Neuronal stem cell (in vitro differentiated cells): ENCODE measurements around the gene CPVL.

Experiments
- DNase-seq: peaks from one replicate; pipeline ENCODE4 v3.0.0-alpha.2; 2013; ENCODE audit warnings: low spot score
- H2AFZ ChIP-seq: one replicate; pipeline ENCODE4 v1.6.1; 2013; ENCODE audit warnings: mild to moderate bottlenecking, low read length, inconsistent platforms
- H2AK5ac ChIP-seq: 2 replicates; pipeline ENCODE4 v1.6.1; 2013; ENCODE audit warnings: low read depth, mild to moderate bottlenecking, inconsistent platforms, low read length, moderate library complexity, mixed read lengths
- H2BK120ac ChIP-seq: 2 replicates; pipeline ENCODE4 v1.6.1; 2013; ENCODE audit warnings: low read depth, mild to moderate bottlenecking, inconsistent platforms, low read length, moderate library complexity, mixed read lengths
- H2BK12ac ChIP-seq: one replicate; pipeline ENCODE4 v1.6.1; 2013; ENCODE audit warnings: low read length, inconsistent platforms
- H2BK15ac ChIP-seq: 2 replicates; pipeline ENCODE4 v1.6.1; 2013; ENCODE audit warnings: mild to moderate bottlenecking, low read length, inconsistent platforms, mixed read lengths
- H2BK5ac ChIP-seq: one replicate; pipeline ENCODE4 v1.6.1; 2013; ENCODE audit warnings: inconsistent platforms, mild to moderate bottlenecking, low read length, moderate library complexity
- H3K14ac ChIP-seq: one replicate; pipeline ENCODE4 v1.6.1; 2013; ENCODE audit warnings: low read length, inconsistent platforms
- H3K18ac ChIP-seq: 2 replicates; pipeline ENCODE4 v1.6.1; 2013; ENCODE audit warnings: low read length, inconsistent platforms
- H3K23ac ChIP-seq: 2 replicates; pipeline ENCODE4 v1.6.1; 2013; ENCODE audit warnings: low read depth, mild to moderate bottlenecking, mixed read lengths, low read length, inconsistent platforms; ENCODE audit not compliant: poor library complexity
- H3K27ac ChIP-seq: replicated peaks from 3 replicates; pipeline ENCODE4 v1.5.1; 2013; ENCODE audit warnings: low read length, inconsistent platforms
- H3K27me3 ChIP-seq, 3 experiments: 2 replicates each; pipeline ENCODE4 v1.6.1; 2013; ENCODE audit warnings: low read length in 3 of 3, mild to moderate bottlenecking in 2 of 3, inconsistent platforms in 1 of 3, low read depth in 1 of 3, mixed read lengths in 1 of 3, moderate library complexity in 1 of 3; ENCODE audit not compliant: control insufficient read depth in 3 of 3, insufficient read depth in 3 of 3
- H3K36me3 ChIP-seq, 2 donors: replicated peaks in 1 of 2; 2 replicates each; pipeline ENCODE4 v1.6.1; 2013; ENCODE audit warnings: low read length in 2 of 2; ENCODE audit not compliant: control insufficient read depth in 2 of 2, insufficient read depth in 2 of 2
- H3K4ac ChIP-seq: 2 replicates; pipeline ENCODE4 v1.6.1; 2013; ENCODE audit warnings: inconsistent platforms, mild to moderate bottlenecking, low read length, moderate library complexity
- H3K4me1 ChIP-seq, 2 donors: 1 replicate in 1 of 2; 2 replicates in 1 of 2; pipeline ENCODE4 v1.6.1; 2013; ENCODE audit warnings: low read length in 2 of 2, low read depth in 1 of 2; ENCODE audit not compliant: control insufficient read depth in 2 of 2, insufficient read depth in 1 of 2
- H3K4me2 ChIP-seq: one replicate; pipeline ENCODE4 v1.6.1; 2013; ENCODE audit warnings: mild to moderate bottlenecking, low read length, inconsistent platforms; ENCODE audit not compliant: insufficient read depth, poor library complexity, severe bottlenecking
- H3K4me3 ChIP-seq, 2 donors: 2 replicates each; pipeline ENCODE4 v1.5.1; 2013; ENCODE audit warnings: low read length in 2 of 2, mild to moderate bottlenecking in 2 of 2, inconsistent platforms in 1 of 2, moderate library complexity in 1 of 2
- H3K79me1 ChIP-seq: one replicate; pipeline ENCODE4 v1.6.1; 2013; ENCODE audit warnings: low read depth, mild to moderate bottlenecking, inconsistent platforms, low read length, moderate library complexity
- H3K9ac ChIP-seq: one replicate; pipeline ENCODE4 v1.6.1; 2013; ENCODE audit warnings: mild to moderate bottlenecking, low read depth, low read length, inconsistent platforms; ENCODE audit not compliant: poor library complexity
- H3K9me3 ChIP-seq, 2 donors: replicated peaks in 1 of 2; 2 replicates each; pipeline versions ENCODE3 to v1.6.1; 2013; ENCODE audit warnings: low read length in 2 of 2, mild to moderate bottlenecking in 2 of 2, inconsistent platforms in 1 of 2, low read depth in 1 of 2, mixed read lengths in 1 of 2, moderate library complexity in 1 of 2; ENCODE audit not compliant: control insufficient read depth in 2 of 2, insufficient read depth in 1 of 2
- H4K8ac ChIP-seq: one replicate; pipeline ENCODE4 v1.6.1; 2013; ENCODE audit warnings: low read depth, mild to moderate bottlenecking, inconsistent platforms, low read length, moderate library complexity
- H4K91ac ChIP-seq: one replicate; pipeline ENCODE4 v1.6.1; 2013; ENCODE audit warnings: low read length, low read depth, mild to moderate bottlenecking, inconsistent platforms; ENCODE audit not compliant: poor library complexity
- WGBS, 2 donors: extraction: QIAGEN DNeasy Blood & Tissue Kit; methylation state at CpG; one replicate each; pipeline ENCODE4 v1.1.7; 2013; ENCODE audit warnings: missing lambda C conversion rate in 2 of 2, mixed read lengths in 1 of 2; ENCODE audit not compliant: insufficient read length in 2 of 2, insufficient replicate concordance in 1 of 2; ENCODE audit errors: extremely low coverage in 2 of 2; 5-methylcytosine and 5-hydroxymethylcytosine counted together

Gene CPVL

DNA sequence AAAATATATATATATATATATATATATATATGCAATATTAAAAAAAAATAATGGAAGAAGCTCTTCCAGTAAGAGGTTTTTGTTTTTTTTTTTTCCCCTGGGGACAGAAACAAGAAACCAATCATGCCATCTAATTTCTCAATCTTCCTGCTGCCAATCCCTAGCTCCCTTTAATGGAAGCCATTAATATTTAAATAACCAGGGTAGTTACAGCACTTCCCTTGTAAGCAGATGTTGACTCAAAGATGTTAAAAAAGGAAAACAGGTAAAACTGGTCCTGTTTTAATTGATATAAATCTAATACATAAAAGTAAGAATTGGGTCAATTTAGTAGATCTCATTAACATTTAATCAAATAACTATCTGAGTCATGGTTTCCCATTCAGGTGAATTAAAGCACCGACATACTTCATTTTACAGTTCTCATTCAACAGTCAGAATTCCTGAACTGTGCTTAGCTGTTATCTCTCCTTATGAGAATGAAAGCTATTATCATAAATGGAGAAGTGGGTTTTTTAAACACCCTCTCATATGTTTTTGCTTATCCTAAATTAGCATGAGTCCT is 22.6 kb downstream of the CPVL start:
- Histone ChIP-seq H3K14ac (no peak overlapping the region), H3K4me1 (peaks cover under 1 to 11% of the 10 kb centered on the region in 2 donors), H3K4me2 (no peak overlapping the region), H3K4me3 (no peak overlapping the region), H2BK5ac (no peak overlapping the region), H2BK15ac (no peak overlapping the region), H2AFZ (no peak overlapping the region), H3K18ac (no peak overlapping the region), H2BK12ac (no peak overlapping the region), H3K4ac (no peak overlapping the region), H3K9me3 (no peaks in the 10 kb centered on the region), H3K23ac (no peak overlapping the region), H3K36me3 (no peaks in the 10 kb centered on the region), H2BK120ac (no peak overlapping the region), H4K91ac (no peak overlapping the region), H3K9ac (no peak overlapping the region), H4K8ac (no peak overlapping the region), H2AK5ac (no peak overlapping the region), H3K27me3 (no peaks in the 10 kb centered on the region), H3K27ac (no peak overlapping the region), H3K79me1 (no peaks in the 10 kb centered on the region)
- DNase-seq, result no peak
- no CpG with 5 or more reads among the region's 1 CpG for WGBS, 2 donors

DNA sequence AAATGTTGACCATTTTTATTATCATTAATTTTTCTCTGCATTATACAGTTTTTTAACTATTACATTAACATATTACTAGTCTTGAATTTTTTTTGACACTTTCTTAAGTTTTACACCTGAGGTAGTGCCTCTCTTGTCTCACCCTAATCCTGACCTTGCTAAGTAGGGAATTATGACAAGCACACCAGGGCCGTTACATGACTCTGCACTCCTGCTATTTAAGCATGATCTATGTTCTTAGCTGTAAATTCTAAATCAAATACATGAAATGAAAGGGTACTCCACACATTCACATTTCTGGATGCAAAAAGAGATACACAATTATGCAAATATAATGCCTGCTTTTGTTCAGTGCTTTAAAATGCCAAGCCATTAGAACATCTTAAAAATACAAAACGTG is 23.6 kb downstream of the CPVL start:
- Histone ChIP-seq H3K27ac (no peak overlapping the region), H3K14ac (no peak overlapping the region), H3K4me3 (no peak overlapping the region), H3K36me3 (no peaks in the 10 kb centered on the region), H3K4me1 (peaks cover 0 to 8% of the 10 kb centered on the region in 2 donors), H3K4ac (no peak overlapping the region), H3K9me3 (no peaks in the 10 kb centered on the region), H2AK5ac (no peak overlapping the region), H3K4me2 (no peak overlapping the region), H2BK5ac (no peak overlapping the region), H3K79me1 (no peaks in the 10 kb centered on the region), H2BK12ac (no peak overlapping the region), H3K18ac (no peak overlapping the region), H3K23ac (no peak overlapping the region), H3K9ac (no peak overlapping the region), H4K91ac (no peak overlapping the region), H2BK15ac (no peak overlapping the region), H2BK120ac (no peak overlapping the region), H3K27me3 (no peaks in the 10 kb centered on the region), H4K8ac (no peak overlapping the region), H2AFZ (no peak overlapping the region)
- no CpG with 5 or more reads among the region's 2 CpGs for WGBS, 2 donors
- DNase-seq, result no peak

DNA sequence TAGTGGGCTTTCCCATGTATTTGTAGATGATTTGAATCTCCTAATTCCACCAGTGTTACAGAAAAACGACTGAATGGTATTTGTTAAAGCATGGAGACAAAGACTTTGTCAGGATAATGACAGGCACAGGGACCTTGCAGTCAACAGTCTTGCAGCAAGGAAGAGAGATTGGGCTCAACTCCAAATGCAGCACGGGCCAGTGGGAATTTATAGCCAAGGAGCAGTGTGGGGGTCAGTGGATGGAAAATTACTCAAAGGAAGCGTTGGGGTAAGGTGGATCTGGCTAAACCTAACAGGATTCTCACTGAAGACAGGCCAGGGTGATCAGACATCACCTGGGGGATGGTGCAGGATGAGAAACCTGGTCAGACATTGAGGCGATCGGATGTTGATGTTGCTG is 24.3 kb downstream of the CPVL start:
- H2AFZ ChIP-seq, result no peak overlapping the region
- H3K4me1 ChIP-seq, result peaks cover 0 to 6% of the 10 kb centered on the region in 2 donors
- WGBS, 2 donors, result no CpG with 5 or more reads among the region's 5 CpGs

DNA sequence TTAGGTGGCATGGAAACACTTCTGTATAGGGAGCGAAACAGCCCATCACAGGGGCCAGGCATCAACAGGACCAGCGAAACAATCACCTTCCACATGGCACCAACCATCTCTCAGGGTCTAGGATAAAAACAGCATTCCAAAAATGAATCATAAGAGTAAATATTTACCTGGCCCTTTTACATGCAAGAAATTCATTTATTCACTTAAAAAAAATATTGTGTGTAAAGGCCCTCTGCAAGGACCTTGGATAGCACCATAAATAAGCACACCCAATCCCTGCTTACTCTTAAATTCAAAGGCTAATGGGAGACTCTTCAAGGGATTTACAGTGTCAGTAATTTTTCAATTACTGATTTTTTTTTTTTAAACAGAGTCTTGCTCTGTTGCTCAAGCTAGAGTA is 25.4 kb downstream of the CPVL start:
- Histone ChIP-seq H3K9me3 (no peaks in the 10 kb centered on the region), H3K4me2 (no peak overlapping the region), H4K8ac (no peak overlapping the region), H2AK5ac (no peak overlapping the region), H2BK120ac (no peak overlapping the region), H3K36me3 (no peaks in the 10 kb centered on the region), H4K91ac (no peak overlapping the region), H2BK15ac (no peak overlapping the region), H2BK12ac (no peak overlapping the region), H3K18ac (no peak overlapping the region), H3K4me1 (peaks cover 3 to 4% of the 10 kb centered on the region in 2 donors), H2AFZ (no peak overlapping the region), H2BK5ac (no peak overlapping the region), H3K79me1 (no peaks in the 10 kb centered on the region), H3K23ac (no peak overlapping the region), H3K27me3 (no peaks in the 10 kb centered on the region), H3K14ac (no peak overlapping the region), H3K9ac (no peak overlapping the region), H3K4me3 (no peak overlapping the region), H3K4ac (no peak overlapping the region), H3K27ac (no peak overlapping the region)
- WGBS, 2 donors, result no CpG with 5 or more reads among the region's 2 CpGs
- no peak for DNase-seq

More for the DNA sequence above, 24.3 kb downstream of the CPVL start:
- H3K4me2 ChIP-seq, result no peak overlapping the region
- H3K18ac ChIP-seq, result no peak overlapping the region
- no peak overlapping the region for H2BK15ac ChIP-seq
- H3K9me3 ChIP-seq, result no peaks in the 10 kb centered on the region
- H3K36me3 ChIP-seq, result no peaks in the 10 kb centered on the region
- no peak overlapping the region for H2AK5ac ChIP-seq
- H3K14ac ChIP-seq, result no peak overlapping the region
- H3K4me3 ChIP-seq, result no peak overlapping the region
- no peak overlapping the region for H3K27ac ChIP-seq
- no peak overlapping the region for H3K9ac ChIP-seq
- no peak overlapping the region for H4K91ac ChIP-seq
- no peak for DNase-seq
- H3K4ac ChIP-seq, result no peak overlapping the region
- no peak overlapping the region for H2BK12ac ChIP-seq
- H3K23ac ChIP-seq, result no peak overlapping the region
- H3K27me3 ChIP-seq, result no peaks in the 10 kb centered on the region
- H4K8ac ChIP-seq, result no peak overlapping the region
- H2BK5ac ChIP-seq, result no peak overlapping the region
- H3K79me1 ChIP-seq, result no peaks in the 10 kb centered on the region
- no peak overlapping the region for H2BK120ac ChIP-seq
